Left lung (tissue), 10 donors: Measurements from ENCODE around the gene DNAH1. TPM values are rescaled to one million over a fixed set of nuclear protein-coding genes. Genes with fewer than 3 reads are reported as not detected.

Experiments
- ATAC-seq: fragments of 200-7000 bp; cut with Tn5 transposase; one replicate; pipeline ENCODE4 v1.9.1; 2020; ENCODE audit warnings: moderate library complexity
- DNase-seq, 4 donors: peaks; one replicate each; pipeline ENCODE4 v3.0.0-alpha.2; 2013 to 2020
- H3K27ac ChIP-seq, 2 donors: fragments of 200-600 bp; sonication (generic) in 1 of 2; one replicate each; pipeline versions ENCODE4 v1.5.0 to v1.8.0; 2020 to 2021
- H3K27me3 ChIP-seq, 2 donors: fragments of 200-600 bp; sonication (generic) in 1 of 2; one replicate each; pipeline versions ENCODE4 v1.5.0 to v1.8.0; 2020 to 2021
- H3K36me3 ChIP-seq, 2 donors: fragments of 200-600 bp; sonication (generic) in 1 of 2; one replicate each; pipeline versions ENCODE4 v1.5.0 to v1.8.0; 2020 to 2021
- H3K4me1 ChIP-seq, 2 donors: fragments of 200-600 bp; one replicate each; pipeline ENCODE4 v1.8.0; 2021
- H3K4me3 ChIP-seq, 2 donors: fragments of 200-600 bp; sonication (generic) in 1 of 2; one replicate each; pipeline versions ENCODE4 v1.5.0 to v1.8.0; 2020 to 2021; ENCODE audit warnings: mild to moderate bottlenecking in 1 of 2
- H3K9me3 ChIP-seq, 2 donors: fragments of 200-600 bp; sonication (generic) in 1 of 2; one replicate each; pipeline versions ENCODE4 v1.5.0 to v1.8.0; 2020 to 2021
- intact Hi-C, 2 donors: fragments of 100-400 bp; cut with DNase I; formaldehyde crosslinking; loops; one replicate each; pipeline versions ENCODE4 v1.11.2 to v1.14.2; 2022
- polyA plus RNA-seq, 6 donors: library from polyadenylated mRNA; unstranded; fragments of 120-200 nt; gene quantifications; one replicate each; pipeline ENCODE4 v1.2.1, GENCODE V29; 2013; ENCODE audit not compliant: insufficient read length in 6 of 6
- total RNA-seq, 2 donors: library from RNA; stranded (reverse); fragmentation: NEBNext Ultra II Directional; extraction: Animal tissue kit (Norgen Biotek cat#: 25700); gene quantifications; one replicate each; pipeline ENCODE4 v1.2.1, GENCODE V29; 2021
- TF ChIP-seq, protein P1 (sequence below), 2 donors: fragments of 200-600 bp; sonication (generic) in 1 of 2; IDR thresholded peaks; one replicate each; pipeline versions ENCODE4 v1.5.0 to v1.8.0; 2021; ENCODE audit warnings: antibody characterized with exemption in 2 of 2
- donor health status: DM: no; HTN: yes; CAD: no.
- donor health status: DM: no; HTN: no; CAD: no.

DNAH1 gene
- total and polyA plus RNA-seq, 8 donors, result 6.5 to 14.0 (median 9.9) TPM

DNA sequence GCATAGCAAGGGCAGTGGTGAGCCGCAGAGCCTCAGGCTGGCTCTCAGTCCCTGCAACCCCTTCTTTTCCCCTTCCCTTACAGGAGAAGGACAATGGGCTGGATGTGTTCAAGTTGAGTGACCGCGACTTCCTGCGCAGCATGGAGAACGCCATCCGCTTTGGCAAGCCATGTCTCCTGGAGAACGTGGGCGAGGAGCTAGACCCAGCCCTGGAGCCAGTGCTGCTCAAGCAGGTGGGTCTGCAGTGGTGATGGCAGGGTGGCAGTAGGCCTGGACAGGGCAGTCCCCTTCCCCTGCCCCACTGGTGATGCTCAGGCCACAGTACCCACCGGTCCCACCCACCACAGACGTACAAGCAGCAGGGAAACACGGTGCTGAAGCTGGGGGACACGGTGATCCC is 75.0 kb downstream of the DNAH1 start:
- Histone ChIP-seq H3K4me1 (no peaks in the 10 kb centered on the region), H3K36me3 (peaks cover 0 to 61% of the 10 kb centered on the region in 2 donors), H3K9me3 (no peaks in the 10 kb centered on the region), H3K4me3 (no peak overlapping the region), H3K27ac (no peak overlapping the region), H3K27me3 (no peaks in the 10 kb centered on the region)
- TF ChIP-seq, protein P1, sequence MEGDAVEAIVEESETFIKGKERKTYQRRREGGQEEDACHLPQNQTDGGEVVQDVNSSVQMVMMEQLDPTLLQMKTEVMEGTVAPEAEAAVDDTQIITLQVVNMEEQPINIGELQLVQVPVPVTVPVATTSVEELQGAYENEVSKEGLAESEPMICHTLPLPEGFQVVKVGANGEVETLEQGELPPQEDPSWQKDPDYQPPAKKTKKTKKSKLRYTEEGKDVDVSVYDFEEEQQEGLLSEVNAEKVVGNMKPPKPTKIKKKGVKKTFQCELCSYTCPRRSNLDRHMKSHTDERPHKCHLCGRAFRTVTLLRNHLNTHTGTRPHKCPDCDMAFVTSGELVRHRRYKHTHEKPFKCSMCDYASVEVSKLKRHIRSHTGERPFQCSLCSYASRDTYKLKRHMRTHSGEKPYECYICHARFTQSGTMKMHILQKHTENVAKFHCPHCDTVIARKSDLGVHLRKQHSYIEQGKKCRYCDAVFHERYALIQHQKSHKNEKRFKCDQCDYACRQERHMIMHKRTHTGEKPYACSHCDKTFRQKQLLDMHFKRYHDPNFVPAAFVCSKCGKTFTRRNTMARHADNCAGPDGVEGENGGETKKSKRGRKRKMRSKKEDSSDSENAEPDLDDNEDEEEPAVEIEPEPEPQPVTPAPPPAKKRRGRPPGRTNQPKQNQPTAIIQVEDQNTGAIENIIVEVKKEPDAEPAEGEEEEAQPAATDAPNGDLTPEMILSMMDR (IDR thresholded peaks at IDR 0.05), result no peak
- DNase-seq, result peak in 1 of 4 donors; percentile 41
- intact Hi-C loops, result no loop called here
- ATAC-seq, result no peak

DNA sequence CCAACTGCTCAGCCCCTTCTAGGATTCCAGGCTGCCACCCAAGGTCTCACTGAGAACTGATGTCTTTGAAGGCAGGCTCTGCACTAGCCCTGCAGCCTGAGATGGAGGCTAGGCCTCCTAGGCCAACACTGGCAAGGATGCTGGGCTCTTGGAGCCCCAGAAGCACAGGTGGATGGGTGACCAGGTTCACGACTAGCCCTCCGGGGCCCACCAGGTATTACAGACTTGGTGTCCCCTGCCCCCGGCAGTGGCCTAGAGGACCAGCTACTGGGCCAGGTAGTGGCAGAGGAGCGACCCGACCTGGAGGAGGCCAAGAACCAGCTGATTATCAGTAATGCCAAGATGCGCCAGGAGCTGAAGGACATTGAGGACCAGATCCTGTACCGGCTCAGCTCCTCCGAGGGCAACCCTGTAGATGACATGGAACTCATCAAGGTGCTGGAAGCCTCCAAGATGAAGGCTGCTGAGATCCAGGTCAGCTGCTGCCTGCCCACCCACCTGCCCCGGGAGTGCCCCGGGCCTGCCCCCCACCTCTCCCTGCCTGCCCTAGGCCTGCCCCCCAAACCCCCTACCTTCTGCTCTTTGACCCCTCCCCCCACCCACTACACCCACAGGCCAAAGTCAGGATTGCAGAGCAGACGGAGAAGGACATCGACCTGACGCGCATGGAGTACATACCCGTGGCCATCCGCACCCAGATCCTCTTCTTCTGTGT is 76.3 kb downstream of the DNAH1 start:
- Histone ChIP-seq H3K4me1 (no peaks in the 10 kb centered on the region), H3K36me3 (peaks cover 0 to 52% of the 10 kb centered on the region in 2 donors), H3K27me3 (no peaks in the 10 kb centered on the region), H3K9me3 (no peaks in the 10 kb centered on the region), H3K4me3 (no peak overlapping the region), H3K27ac (no peak overlapping the region)
- DNase-seq (peak in 1 of 4 donors; percentile 59), ATAC-seq (no peak)
- intact Hi-C loops, result no loop called here
- TF ChIP-seq, protein P1 (IDR thresholded peaks at IDR 0.05), result no peak

DNA sequence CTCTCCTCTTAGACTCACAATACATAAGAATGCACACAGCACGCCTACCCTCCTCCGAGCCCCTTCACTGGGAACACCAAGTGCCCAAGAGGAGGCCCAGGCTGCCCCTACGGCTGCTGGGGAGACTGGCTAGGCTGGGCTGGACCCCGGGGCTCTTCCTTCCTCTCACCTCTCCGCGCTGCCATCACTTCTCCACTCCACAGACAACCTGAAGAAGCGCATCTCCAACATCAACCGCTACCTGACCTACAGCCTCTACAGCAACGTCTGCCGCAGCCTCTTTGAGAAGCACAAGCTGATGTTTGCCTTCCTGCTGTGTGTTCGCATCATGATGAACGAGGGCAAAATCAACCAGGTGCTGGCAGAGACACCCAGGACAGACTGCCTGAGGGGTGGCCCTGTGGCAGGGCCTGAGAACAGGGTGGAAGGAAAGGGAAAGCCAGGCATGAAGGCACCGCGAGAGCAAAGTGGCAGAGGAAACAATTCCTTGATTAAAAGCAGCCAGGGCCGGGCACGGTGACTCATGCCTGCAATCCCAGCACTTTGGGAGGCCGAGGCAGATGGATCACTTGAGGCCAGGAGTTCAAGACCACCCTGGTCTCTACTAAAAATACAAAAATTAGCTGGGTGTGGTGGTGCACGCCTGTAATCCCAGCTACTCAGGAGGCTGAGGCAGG is 77.2 kb downstream of the DNAH1 start:
- Histone ChIP-seq H3K27me3 (no peaks in the 10 kb centered on the region), H3K36me3 (peaks cover 0 to 48% of the 10 kb centered on the region in 2 donors), H3K4me3 (no peak overlapping the region), H3K9me3 (no peaks in the 10 kb centered on the region), H3K27ac (no peak overlapping the region), H3K4me1 (no peaks in the 10 kb centered on the region)
- ATAC-seq, result no peak
- intact Hi-C loops, result no loop called here
- peak in 1 of 4 donors; percentile 54 for DNase-seq
- TF ChIP-seq, protein P1 (IDR thresholded peaks at IDR 0.05), result no peak

DNA sequence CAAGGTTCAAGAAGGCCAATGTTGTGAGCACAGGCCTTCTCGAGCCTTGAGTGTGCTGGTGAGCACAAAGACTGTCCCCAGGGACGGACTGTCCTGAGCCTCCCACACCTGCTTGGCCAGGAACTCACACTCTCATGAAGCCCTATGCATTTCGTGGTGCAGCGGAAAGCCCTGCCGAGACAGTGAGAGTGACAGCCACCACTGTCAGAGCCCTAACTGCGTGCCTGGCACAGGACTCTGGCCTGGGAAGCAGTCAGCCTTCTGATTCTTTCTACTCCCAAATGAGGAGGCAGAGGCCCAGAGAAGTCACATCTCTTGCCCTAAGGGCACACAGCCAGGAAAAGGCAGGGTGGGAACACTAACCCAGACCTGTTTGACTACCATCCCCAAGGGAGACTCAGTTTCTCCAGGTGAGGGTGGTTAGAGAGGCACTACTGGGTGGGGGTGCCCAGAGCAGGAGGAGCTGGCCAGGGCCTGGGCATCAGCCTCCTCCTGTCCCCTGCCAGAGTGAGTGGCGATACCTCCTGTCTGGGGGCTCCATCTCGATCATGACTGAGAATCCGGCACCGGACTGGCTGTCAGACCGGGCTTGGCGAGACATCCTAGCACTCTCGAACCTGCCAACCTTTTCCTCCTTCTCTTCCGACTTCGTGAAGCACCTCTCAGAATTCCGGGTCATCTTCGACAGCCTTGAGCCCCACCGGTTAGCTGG is 78.0 kb downstream of the DNAH1 start:
- TF ChIP-seq, protein P1 (IDR thresholded peaks at IDR 0.05), result no peak
- no peak overlapping the region for H3K4me3 ChIP-seq
- DNase-seq, result peak in 1 of 4 donors; percentile 47
- H3K4me1 ChIP-seq, result no peaks in the 10 kb centered on the region
- no peaks in the 10 kb centered on the region for H3K9me3 ChIP-seq
- H3K27ac ChIP-seq, result no peak overlapping the region
- intact Hi-C loops, result no loop called here
- no peaks in the 10 kb centered on the region for H3K27me3 ChIP-seq
- H3K36me3 ChIP-seq, result peaks cover 0 to 51% of the 10 kb centered on the region in 2 donors
- no peak for ATAC-seq
